Adrenal gland (tissue), 5 donors: ENCODE measurements around the gene AMFR.

ENCODE experiments used
- POLR2A ChIP-seq, 2 donors: fragments of 450-650 bp; IDR thresholded peaks; one replicate each; pipeline ENCODE4 v1.6.1; 2017; ENCODE audit warnings: antibody characterized with exemption in 2 of 2, mild to moderate bottlenecking in 2 of 2, moderate library complexity in 1 of 2
- TF ChIP-seq, protein P1 (sequence below), 6 experiments: fragments of 450-650 bp in 4 of 6; fragments of 200-600 bp in 2 of 6; sonication (generic) in 1 of 6; IDR thresholded peaks; 1 replicate in 5 of 6; 2 replicates in 1 of 6; pipeline versions ENCODE4 v1.5.1 to v1.8.0; 2016 to 2021; ENCODE audit warnings: antibody characterized with exemption in 6 of 6, mild to moderate bottlenecking in 2 of 6, moderate library complexity in 1 of 6
- donor health status: DM: no; HTN: no; CAD: no.

DNA sequence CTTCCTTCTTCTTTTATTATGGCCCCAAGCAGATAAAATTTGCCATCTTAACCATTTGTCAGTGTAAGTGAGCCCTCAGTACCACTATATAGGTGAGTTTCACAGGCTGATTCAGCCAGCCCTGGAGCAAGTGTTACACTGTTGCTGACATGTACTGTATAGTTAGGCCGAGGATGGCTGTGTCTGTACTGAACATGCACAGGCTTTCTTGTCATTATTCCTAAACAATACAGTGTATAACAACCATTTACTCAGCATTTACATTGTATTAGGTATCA is 53.7 kb downstream of the AMFR start:
- TF ChIP-seq, protein P1, sequence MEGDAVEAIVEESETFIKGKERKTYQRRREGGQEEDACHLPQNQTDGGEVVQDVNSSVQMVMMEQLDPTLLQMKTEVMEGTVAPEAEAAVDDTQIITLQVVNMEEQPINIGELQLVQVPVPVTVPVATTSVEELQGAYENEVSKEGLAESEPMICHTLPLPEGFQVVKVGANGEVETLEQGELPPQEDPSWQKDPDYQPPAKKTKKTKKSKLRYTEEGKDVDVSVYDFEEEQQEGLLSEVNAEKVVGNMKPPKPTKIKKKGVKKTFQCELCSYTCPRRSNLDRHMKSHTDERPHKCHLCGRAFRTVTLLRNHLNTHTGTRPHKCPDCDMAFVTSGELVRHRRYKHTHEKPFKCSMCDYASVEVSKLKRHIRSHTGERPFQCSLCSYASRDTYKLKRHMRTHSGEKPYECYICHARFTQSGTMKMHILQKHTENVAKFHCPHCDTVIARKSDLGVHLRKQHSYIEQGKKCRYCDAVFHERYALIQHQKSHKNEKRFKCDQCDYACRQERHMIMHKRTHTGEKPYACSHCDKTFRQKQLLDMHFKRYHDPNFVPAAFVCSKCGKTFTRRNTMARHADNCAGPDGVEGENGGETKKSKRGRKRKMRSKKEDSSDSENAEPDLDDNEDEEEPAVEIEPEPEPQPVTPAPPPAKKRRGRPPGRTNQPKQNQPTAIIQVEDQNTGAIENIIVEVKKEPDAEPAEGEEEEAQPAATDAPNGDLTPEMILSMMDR (IDR thresholded peaks at IDR 0.05) = no peak
- no peak for TF ChIP-seq POLR2A (IDR thresholded peaks at IDR 0.05)
